ENCODE measurements around the gene PPFIA2. TPM values are rescaled to one million over a fixed set of nuclear protein-coding genes. Genes with fewer than 3 reads are reported as not detected.

PPFIA2 gene
- total RNA-seq, 1 experiment from 2014 or later, result not detected

DNA sequence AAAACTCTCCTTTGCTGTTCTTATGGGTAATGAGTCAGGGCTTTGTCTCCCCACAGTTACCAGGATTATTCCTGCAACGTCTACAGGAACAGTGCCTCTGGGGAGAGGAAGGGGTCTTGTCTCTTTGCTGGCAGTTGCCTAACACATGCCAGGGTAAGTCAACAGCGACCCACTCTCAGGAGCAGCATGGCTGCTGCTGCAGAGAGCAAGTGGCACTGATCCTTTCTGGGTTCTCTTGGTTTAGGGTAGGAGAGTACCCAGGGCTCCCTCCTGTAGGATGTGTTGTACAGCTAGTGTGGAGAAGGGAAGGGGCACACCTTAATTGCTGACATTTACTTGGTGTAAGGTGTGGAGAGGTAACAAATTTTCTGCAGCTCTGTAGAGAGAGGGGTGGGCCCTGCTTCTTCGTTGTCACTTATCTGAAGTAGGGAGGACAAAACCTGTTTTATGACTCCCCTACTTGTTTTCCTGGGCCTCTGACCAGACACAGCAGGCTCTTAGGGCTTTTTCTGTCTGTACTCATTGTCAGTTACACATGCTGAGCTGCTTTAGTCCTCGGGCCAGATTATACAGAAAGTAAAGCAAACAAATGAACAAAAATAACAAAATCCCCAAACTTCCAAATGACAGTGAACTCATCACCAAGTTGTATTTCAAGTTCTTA is 513.1 kb downstream of the PPFIA2 start:
- Histone ChIP-seq H3K4me1 (no peaks in the 10 kb centered on the region), H3K36me3 (ENCODE audit: control insufficient read depth, insufficient read depth, low read length) (no peaks in the 10 kb centered on the region), H3K27me3 (replicated peaks; ENCODE audit: control insufficient read depth, insufficient read depth, low read length) (no peaks in the 10 kb centered on the region), H3K4me3 (ENCODE audit: low read depth, low read length) (no peak overlapping the region), H3K9me3 (no peaks in the 10 kb centered on the region; the same call in 1 of the 2 replicates)
- DNase-seq, result peak in 1 of 2 experiments; percentile 3
- intact Hi-C loops (cut with micrococcal nuclease; ENCODE audit: unreplicated experiment), result no loop called here
- Mint-ChIP-seq H3K4me1 (ENCODE audit: low read depth, unreplicated experiment) (peaks cover 8% of the 10 kb centered on the region), H3K9me3 (ENCODE audit: unreplicated experiment) (peaks cover 13% of the 10 kb centered on the region), H3K36me3 (ENCODE audit: insufficient read depth, unreplicated experiment) (no peaks in the 10 kb centered on the region), H3K27me3 (ENCODE audit: insufficient read depth, unreplicated experiment) (no peaks in the 10 kb centered on the region), H3K27ac (ENCODE audit: unreplicated experiment) (no peak overlapping the region), H3K4me3 (ENCODE audit: unreplicated experiment) (no peak overlapping the region)
- CTCF ChIA-PET, result no interaction called here
- BruUV-seq (replicated peaks), result no TSS peak
- TF ChIP-seq, protein P1, sequence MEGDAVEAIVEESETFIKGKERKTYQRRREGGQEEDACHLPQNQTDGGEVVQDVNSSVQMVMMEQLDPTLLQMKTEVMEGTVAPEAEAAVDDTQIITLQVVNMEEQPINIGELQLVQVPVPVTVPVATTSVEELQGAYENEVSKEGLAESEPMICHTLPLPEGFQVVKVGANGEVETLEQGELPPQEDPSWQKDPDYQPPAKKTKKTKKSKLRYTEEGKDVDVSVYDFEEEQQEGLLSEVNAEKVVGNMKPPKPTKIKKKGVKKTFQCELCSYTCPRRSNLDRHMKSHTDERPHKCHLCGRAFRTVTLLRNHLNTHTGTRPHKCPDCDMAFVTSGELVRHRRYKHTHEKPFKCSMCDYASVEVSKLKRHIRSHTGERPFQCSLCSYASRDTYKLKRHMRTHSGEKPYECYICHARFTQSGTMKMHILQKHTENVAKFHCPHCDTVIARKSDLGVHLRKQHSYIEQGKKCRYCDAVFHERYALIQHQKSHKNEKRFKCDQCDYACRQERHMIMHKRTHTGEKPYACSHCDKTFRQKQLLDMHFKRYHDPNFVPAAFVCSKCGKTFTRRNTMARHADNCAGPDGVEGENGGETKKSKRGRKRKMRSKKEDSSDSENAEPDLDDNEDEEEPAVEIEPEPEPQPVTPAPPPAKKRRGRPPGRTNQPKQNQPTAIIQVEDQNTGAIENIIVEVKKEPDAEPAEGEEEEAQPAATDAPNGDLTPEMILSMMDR (IDR thresholded peaks at IDR 0.05; ENCODE audit: insufficient read depth in 1 of 2, low read depth in 1 of 2, low read length in 1 of 2, severe bottlenecking in 1 of 2, unreplicated experiment in 1 of 2), result no peak
- POLR2A ChIA-PET, result no interaction called here

DNA sequence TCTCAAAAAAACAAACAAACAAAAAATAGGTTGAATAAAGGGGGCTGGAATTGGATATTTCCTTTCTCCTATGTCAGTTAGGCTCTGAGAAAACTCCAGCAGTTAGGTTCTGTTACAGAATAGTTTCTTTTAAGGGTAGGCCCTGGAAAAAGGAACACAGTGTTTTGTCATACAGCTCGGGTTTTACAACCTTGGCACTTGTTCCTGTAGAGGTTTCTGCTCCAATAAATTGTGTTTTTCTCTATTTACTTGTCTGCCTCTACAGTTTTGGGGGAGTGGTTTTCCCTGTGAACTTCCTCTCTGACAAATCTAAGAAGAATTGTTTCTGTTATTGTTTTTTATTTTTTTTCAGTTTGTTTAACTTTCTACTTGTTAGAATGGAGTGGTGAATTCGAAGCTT is 513.7 kb downstream of the PPFIA2 start:
- H3K27me3 Mint-ChIP-seq (ENCODE audit: insufficient read depth, unreplicated experiment), result no peaks in the 10 kb centered on the region
- ChIA-PET POLR2A (no interaction called here), CTCF (no interaction called here)
- Histone ChIP-seq H3K4me1 (no peaks in the 10 kb centered on the region), H3K36me3 (ENCODE audit: control insufficient read depth, insufficient read depth, low read length) (no peaks in the 10 kb centered on the region), H3K9me3 (no peaks in the 10 kb centered on the region; the same call in 1 of the 2 replicates), H3K4me3 (ENCODE audit: low read depth, low read length) (no peak overlapping the region), H3K27me3 (replicated peaks; ENCODE audit: control insufficient read depth, insufficient read depth, low read length) (no peaks in the 10 kb centered on the region)
- TF ChIP-seq, protein P1 (IDR thresholded peaks at IDR 0.05; ENCODE audit: insufficient read depth in 1 of 2, low read depth in 1 of 2, low read length in 1 of 2, severe bottlenecking in 1 of 2, unreplicated experiment in 1 of 2), result no peak
- H3K9me3 Mint-ChIP-seq (ENCODE audit: unreplicated experiment), result peaks cover 13% of the 10 kb centered on the region
- no peak overlapping the region for H3K4me3 Mint-ChIP-seq (ENCODE audit: unreplicated experiment)
- no peaks in the 10 kb centered on the region for H3K36me3 Mint-ChIP-seq (ENCODE audit: insufficient read depth, unreplicated experiment)
- no peak for DNase-seq
- BruUV-seq (replicated peaks), result no TSS peak
- intact Hi-C loops (cut with micrococcal nuclease; ENCODE audit: unreplicated experiment), result no loop called here
- peaks cover 8% of the 10 kb centered on the region for H3K4me1 Mint-ChIP-seq (ENCODE audit: low read depth, unreplicated experiment)
- H3K27ac Mint-ChIP-seq (ENCODE audit: unreplicated experiment), result no peak overlapping the region

DNA sequence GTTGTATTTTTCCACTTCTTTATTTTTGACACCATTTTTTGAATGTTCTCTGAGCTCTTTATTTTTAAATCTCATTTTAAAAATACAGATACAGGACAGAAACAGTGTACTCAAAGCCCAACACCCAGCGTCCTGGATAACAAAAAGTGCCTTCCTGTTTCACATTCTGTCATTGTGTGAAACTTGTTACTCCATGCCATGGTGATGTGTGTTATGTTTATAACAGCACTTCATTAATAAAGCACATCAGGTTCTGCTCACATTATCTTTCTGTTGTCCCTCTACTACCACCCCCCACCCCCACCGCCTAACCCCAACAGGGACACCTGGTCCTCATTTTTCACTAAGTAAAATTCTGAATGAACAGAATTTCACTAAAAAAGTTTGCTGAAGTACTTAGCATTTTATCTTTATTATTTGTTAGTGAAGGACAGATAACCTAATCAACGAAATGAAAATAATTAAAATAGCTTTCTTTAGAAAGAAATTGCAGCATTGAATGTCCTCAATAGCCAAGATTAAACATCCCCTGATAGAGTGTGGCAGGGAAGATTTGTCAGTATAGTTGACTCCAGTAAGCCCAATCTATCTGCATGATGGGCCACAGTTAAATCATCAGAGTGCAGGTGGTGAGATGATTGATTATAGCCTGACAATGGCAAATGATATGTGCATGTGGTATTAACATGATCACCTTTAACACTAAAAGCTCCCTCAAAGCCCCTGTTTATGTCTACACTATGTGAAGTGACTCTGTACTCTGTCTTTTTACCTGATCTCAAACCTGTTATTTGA is 527.4 kb downstream of the PPFIA2 start:
- BruUV-seq (replicated peaks), result no TSS peak
- no peaks in the 10 kb centered on the region for H3K9me3 Mint-ChIP-seq (ENCODE audit: unreplicated experiment)
- no peak overlapping the region for H3K27ac Mint-ChIP-seq (ENCODE audit: unreplicated experiment)
- H3K27me3 Mint-ChIP-seq (ENCODE audit: insufficient read depth, unreplicated experiment), result peaks cover 3% of the 10 kb centered on the region
- H3K4me3 ChIP-seq (ENCODE audit: low read depth, low read length), result no peak overlapping the region
- no peaks in the 10 kb centered on the region for H3K36me3 ChIP-seq (ENCODE audit: control insufficient read depth, insufficient read depth, low read length)
- DNase-seq, result no peak
- no peaks in the 10 kb centered on the region for H3K4me1 Mint-ChIP-seq (ENCODE audit: low read depth, unreplicated experiment)
- CTCF ChIA-PET, result no interaction called here
- no peaks in the 10 kb centered on the region for H3K4me1 ChIP-seq
- no peaks in the 10 kb centered on the region for H3K9me3 ChIP-seq
- no peaks in the 10 kb centered on the region for H3K36me3 Mint-ChIP-seq (ENCODE audit: insufficient read depth, unreplicated experiment)
- TF ChIP-seq, protein P1 (IDR thresholded peaks at IDR 0.05; ENCODE audit: insufficient read depth in 1 of 2, low read depth in 1 of 2, low read length in 1 of 2, severe bottlenecking in 1 of 2, unreplicated experiment in 1 of 2), result no peak
- intact Hi-C loops (cut with micrococcal nuclease; ENCODE audit: unreplicated experiment), result no loop called here
- no peak overlapping the region for H3K4me3 Mint-ChIP-seq (ENCODE audit: unreplicated experiment)
- H3K27me3 ChIP-seq (replicated peaks; ENCODE audit: control insufficient read depth, insufficient read depth, low read length), result no peaks in the 10 kb centered on the region
- POLR2A ChIA-PET, result no interaction called here
